Neural cell (in vitro differentiated cells): Measurements from ENCODE around the gene GSDMA. TPM values are rescaled to one million over a fixed set of nuclear protein-coding genes. Genes with fewer than 3 reads are reported as not detected.

Experiments
- H2AFZ ChIP-seq: fragments of 200-600, 300-800 bp; sonication (generic), shearing (Covaris generic); 2 replicates; pipeline ENCODE4 v1.6.0; 2014; ENCODE audit warnings: low read depth, mild to moderate bottlenecking, antibody characterized with exemption, low read length, moderate library complexity
- H3F3A ChIP-seq: fragments of 200-600 bp; shearing (Covaris generic); 2 replicates; pipeline ENCODE4 v1.6.1; 2016; ENCODE audit warnings: mild to moderate bottlenecking, moderate library complexity, mixed read lengths, antibody characterized with exemption, low read length; ENCODE audit not compliant: insufficient read depth, poor library complexity, severe bottlenecking
- H3K27ac ChIP-seq: fragments of 200-600, 300-800 bp; sonication (generic), shearing (Covaris generic); 2 replicates; pipeline ENCODE4 v1.5.1; 2014; ENCODE audit warnings: mild to moderate bottlenecking, low read length, moderate library complexity
- H3K27me3 ChIP-seq: fragments of 300-800, 200-600 bp; sonication (generic), shearing (Covaris generic); 2 replicates; pipeline ENCODE4 v1.6.0; 2014; ENCODE audit warnings: mild to moderate bottlenecking, low read depth, low read length, moderate library complexity; ENCODE audit not compliant: insufficient read depth
- H3K36me3 ChIP-seq: fragments of 300-800, 200-600 bp; sonication (generic), shearing (Covaris generic); 2 replicates; pipeline ENCODE4 v1.5.1; 2014; ENCODE audit warnings: mild to moderate bottlenecking, antibody characterized with exemption, low read length, moderate library complexity; ENCODE audit not compliant: insufficient read depth
- H3K4me2 ChIP-seq: fragments of 300-800, 200-600 bp; sonication (generic), shearing (Covaris generic); 2 replicates; pipeline ENCODE4 v1.6.0; 2014; ENCODE audit warnings: mild to moderate bottlenecking, low read length
- H3K4me3 ChIP-seq: fragments of 300-800, 200-600 bp; sonication (generic), shearing (Covaris generic); 2 replicates; pipeline ENCODE4 v1.5.1; 2014; ENCODE audit warnings: mild to moderate bottlenecking, low read length, moderate library complexity
- H3K79me2 ChIP-seq: fragments of 200-600 bp; shearing (Covaris generic); replicated peaks from 2 replicates; pipeline ENCODE4 v1.6.0; 2014; ENCODE audit warnings: mild to moderate bottlenecking, low read length, moderate library complexity; ENCODE audit not compliant: insufficient read depth
- H3K9ac ChIP-seq: fragments of 300-800, 200-600 bp; sonication (generic), shearing (Covaris generic); 2 replicates; pipeline ENCODE4 v1.6.1; 2016; ENCODE audit warnings: mild to moderate bottlenecking, low read length, mixed read lengths
- H3K9me2 ChIP-seq: fragments of 200-600 bp; shearing (Covaris generic); 2 replicates; pipeline ENCODE4 v1.6.1; 2016; ENCODE audit warnings: mild to moderate bottlenecking, low read length, mixed read lengths; ENCODE audit not compliant: insufficient read depth
- H3K9me3 ChIP-seq: fragments of 200-600, 300-800 bp; sonication (generic), shearing (Covaris generic); 2 replicates; pipeline ENCODE4 v1.6.1; 2016; ENCODE audit warnings: mild to moderate bottlenecking, mixed run types, low read length, moderate library complexity, mixed read lengths
- H4K20me1 ChIP-seq: fragments of 200-600 bp; shearing (Covaris generic); 2 replicates; pipeline ENCODE4 v1.6.1; 2016; ENCODE audit warnings: mild to moderate bottlenecking, mixed run types; ENCODE audit not compliant: insufficient read depth
- CTCF ChIP-seq: fragments of 450-650 bp; IDR thresholded peaks from 2 replicates; pipeline ENCODE4 v1.5.1; 2014; ENCODE audit warnings: antibody characterized with exemption, mild to moderate bottlenecking, moderate library complexity; ENCODE audit not compliant: poor library complexity, severe bottlenecking
- EP300 ChIP-seq: fragments of 450-650 bp; conservative IDR thresholded peaks from 2 replicates; pipeline ENCODE4 v1.6.1; 2014; ENCODE audit warnings: antibody characterized with exemption, mild to moderate bottlenecking, moderate library complexity; ENCODE audit not compliant: poor library complexity, severe bottlenecking
- EZH2 ChIP-seq: fragments of 200-600, 300-800 bp; shearing (Covaris generic), sonication (generic); IDR thresholded peaks from 2 replicates; pipeline ENCODE4 v1.6.1; 2014; ENCODE audit warnings: antibody characterized with exemption, low read length, borderline replicate concordance, mild to moderate bottlenecking; ENCODE audit not compliant: insufficient read depth, poor library complexity, severe bottlenecking
- MXI1 ChIP-seq: fragments of 450-650 bp; conservative IDR thresholded peaks from 2 replicates; pipeline ENCODE4 v1.6.1; 2014; ENCODE audit warnings: antibody characterized with exemption, mild to moderate bottlenecking; ENCODE audit not compliant: poor library complexity, severe bottlenecking
- POLR2AphosphoS5 ChIP-seq: IDR thresholded peaks from 2 replicates; pipeline ENCODE4 v1.6.1; 2012
- RAD21 ChIP-seq: fragments of 450-650 bp; conservative IDR thresholded peaks from 2 replicates; pipeline ENCODE4 v1.6.1; 2014; ENCODE audit warnings: antibody characterized with exemption, mild to moderate bottlenecking, moderate library complexity
- REST ChIP-seq: IDR thresholded peaks from 2 replicates; pipeline ENCODE4 v1.6.1; 2012; ENCODE audit warnings: borderline replicate concordance
- SMC3 ChIP-seq: fragments of 450-650 bp; conservative IDR thresholded peaks from 2 replicates; pipeline ENCODE4 v1.6.1; 2014; ENCODE audit warnings: antibody characterized with exemption, mild to moderate bottlenecking, moderate library complexity; ENCODE audit not compliant: poor library complexity
- TAF1 ChIP-seq: IDR thresholded peaks from 2 replicates; pipeline ENCODE4 v1.6.1; 2012; ENCODE audit warnings: low read depth
- polyA plus RNA-seq: library from polyadenylated mRNA; depleted of rRNA; stranded (reverse); fragments of >200 nt; gene quantifications from 2 replicates; pipeline ENCODE4 v1.2.3, GENCODE V29; 2014

Gene GSDMA
- polyA plus RNA-seq, 1 donor from 2014 or later = not detected

DNA sequence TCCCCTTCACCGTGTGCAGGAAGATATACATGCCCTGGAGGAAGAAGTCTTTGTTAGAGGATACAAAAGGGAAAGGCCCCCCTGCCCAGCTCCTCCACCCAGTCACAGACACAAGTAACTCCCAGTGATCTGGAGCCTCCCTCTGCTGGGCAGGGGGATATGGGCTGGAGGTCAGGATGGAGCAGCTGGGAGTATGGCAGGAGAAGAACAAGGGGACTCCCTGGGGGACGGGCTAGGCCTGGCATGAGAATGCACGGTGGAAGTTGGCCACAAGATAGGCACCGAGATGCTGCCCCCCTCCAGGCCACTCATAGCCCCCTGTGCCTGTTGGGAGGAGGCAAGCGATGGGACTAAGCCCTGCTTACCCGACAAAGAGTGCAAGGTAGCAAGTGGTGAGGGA is 39.6 kb upstream of the GSDMA start:
- Histone ChIP-seq H3K9me2 (no peaks in the 10 kb centered on the region), H3K4me2 (no peak overlapping the region), H3K4me3 (no peak overlapping the region), H2AFZ (no peak overlapping the region), H3K27me3 (no peaks in the 10 kb centered on the region), H3K9me3 (no peaks in the 10 kb centered on the region), H3K79me2 (peaks cover 15% of the 10 kb centered on the region), H3F3A (no peaks in the 10 kb centered on the region), H3K36me3 (no peaks in the 10 kb centered on the region), H4K20me1 (no peaks in the 10 kb centered on the region), H3K9ac (no peak overlapping the region), H3K27ac (no peak overlapping the region)
- no peak for TF ChIP-seq TAF1

GRCh38 chr17:39923836-39924690 is 38.7 kb upstream of the GSDMA start:
- no peaks in the 10 kb centered on the region for H3K36me3 ChIP-seq
- peaks cover 15% of the 10 kb centered on the region for H3K79me2 ChIP-seq
- TF ChIP-seq CTCF (no peak), EZH2 (no peak), SMC3 (no peak), EP300 (no peak), TAF1 (no peak), RAD21 (no peak), MXI1 (no peak), REST (no peak), POLR2AphosphoS5 (no peak)
- H3K9ac ChIP-seq = no peak overlapping the region
- no peak overlapping the region for H2AFZ ChIP-seq
- H4K20me1 ChIP-seq = no peaks in the 10 kb centered on the region
- no peaks in the 10 kb centered on the region for H3K27me3 ChIP-seq
- H3K4me3 ChIP-seq = no peak overlapping the region
- no peaks in the 10 kb centered on the region for H3K9me2 ChIP-seq
- no peak overlapping the region for H3K4me2 ChIP-seq
- no peak overlapping the region for H3K27ac ChIP-seq
- H3K9me3 ChIP-seq = no peaks in the 10 kb centered on the region
- H3F3A ChIP-seq = no peaks in the 10 kb centered on the region
